ENCODE measurements around the gene TRAK1.

GRCh38 chr3:42119561-42120355 lies 28.6 kb downstream of the TRAK1 start:
- TF ChIP-seq CTCF (IDR thresholded peaks at IDR 0.05) (no peak), POLR2A (IDR thresholded peaks at IDR 0.05) (no peak), EP300 (IDR thresholded peaks at IDR 0.05) (no peak), POLR2AphosphoS5 (IDR thresholded peaks at IDR 0.05) (peak in 1 of 4 donors; percentile 6)
